GM12892 (cell line): ENCODE results near the gene CFAP46.

Source experiments
- DNase-seq: peaks from one replicate; pipeline ENCODE4 v3.0.0; 2011; ENCODE audit not compliant: insufficient read length
- FAIRE-seq: peaks from 2 replicates; lab custom pipeline; 2011; peaks lifted over from hg19 to GRCh38; lab: Jason Lieb, UNC
- POLR2A ChIP-seq: IDR thresholded peaks from 2 replicates; pipeline ENCODE4 v1.6.1; 2011; ENCODE audit warnings: low read depth, low read length, control low read depth
- POLR2AphosphoS5 ChIP-seq: IDR thresholded peaks from 2 replicates; pipeline ENCODE4 v1.6.1; 2011; ENCODE audit warnings: low read depth, low read length, control low read depth
- TAF1 ChIP-seq: IDR thresholded peaks from 2 replicates; pipeline ENCODE4 v1.6.1; 2011; ENCODE audit warnings: low read depth, mild to moderate bottlenecking, control low read depth, low read length, borderline replicate concordance

CFAP46 gene

GRCh38 chr10:132836832-132837540, 105.4 kb downstream of the CFAP46 start:
- TF ChIP-seq POLR2A (no peak), POLR2AphosphoS5 (no peak), TAF1 (no peak)
- DNase-seq (peak; percentile 50), FAIRE-seq (no peak)

DNA sequence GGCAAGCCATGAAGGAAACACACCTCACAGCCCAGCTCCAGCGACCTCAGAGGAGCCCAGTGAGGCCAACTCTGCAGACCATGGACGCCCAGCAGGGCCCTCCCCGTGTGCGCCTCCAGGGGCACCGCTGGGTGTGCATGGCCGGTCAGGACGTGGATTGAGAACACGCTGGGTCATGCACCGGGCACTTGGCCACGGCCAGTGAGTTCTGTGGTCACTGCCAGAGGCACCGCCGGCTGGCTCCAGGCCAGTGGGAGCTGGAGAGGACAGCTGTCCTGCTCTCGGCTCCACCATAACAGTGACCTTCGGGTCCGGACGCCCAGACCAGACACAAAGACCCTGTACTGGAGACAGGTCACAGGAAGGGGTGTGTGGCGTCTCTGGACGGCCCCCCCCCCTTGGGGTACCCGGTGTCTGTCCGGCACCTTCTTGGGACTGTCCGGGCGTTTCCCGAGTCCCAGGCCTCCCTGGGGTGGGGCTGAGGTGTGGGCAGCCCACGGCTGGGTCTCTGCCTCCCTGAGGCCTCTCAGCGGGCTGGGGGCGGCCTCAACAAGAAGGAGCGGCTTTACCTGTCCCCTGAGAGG, 106.0 kb downstream of the CFAP46 start:
- DNase-seq (no peak), FAIRE-seq (no peak)
- TF ChIP-seq POLR2AphosphoS5 (no peak), POLR2A (no peak), TAF1 (no peak)

GRCh38 chr10:132835848-132836233, 106.5 kb downstream of the CFAP46 start:
- FAIRE-seq (no peak), DNase-seq (no peak)
- TF ChIP-seq TAF1 (no peak), POLR2AphosphoS5 (no peak), POLR2A (no peak)

DNA sequence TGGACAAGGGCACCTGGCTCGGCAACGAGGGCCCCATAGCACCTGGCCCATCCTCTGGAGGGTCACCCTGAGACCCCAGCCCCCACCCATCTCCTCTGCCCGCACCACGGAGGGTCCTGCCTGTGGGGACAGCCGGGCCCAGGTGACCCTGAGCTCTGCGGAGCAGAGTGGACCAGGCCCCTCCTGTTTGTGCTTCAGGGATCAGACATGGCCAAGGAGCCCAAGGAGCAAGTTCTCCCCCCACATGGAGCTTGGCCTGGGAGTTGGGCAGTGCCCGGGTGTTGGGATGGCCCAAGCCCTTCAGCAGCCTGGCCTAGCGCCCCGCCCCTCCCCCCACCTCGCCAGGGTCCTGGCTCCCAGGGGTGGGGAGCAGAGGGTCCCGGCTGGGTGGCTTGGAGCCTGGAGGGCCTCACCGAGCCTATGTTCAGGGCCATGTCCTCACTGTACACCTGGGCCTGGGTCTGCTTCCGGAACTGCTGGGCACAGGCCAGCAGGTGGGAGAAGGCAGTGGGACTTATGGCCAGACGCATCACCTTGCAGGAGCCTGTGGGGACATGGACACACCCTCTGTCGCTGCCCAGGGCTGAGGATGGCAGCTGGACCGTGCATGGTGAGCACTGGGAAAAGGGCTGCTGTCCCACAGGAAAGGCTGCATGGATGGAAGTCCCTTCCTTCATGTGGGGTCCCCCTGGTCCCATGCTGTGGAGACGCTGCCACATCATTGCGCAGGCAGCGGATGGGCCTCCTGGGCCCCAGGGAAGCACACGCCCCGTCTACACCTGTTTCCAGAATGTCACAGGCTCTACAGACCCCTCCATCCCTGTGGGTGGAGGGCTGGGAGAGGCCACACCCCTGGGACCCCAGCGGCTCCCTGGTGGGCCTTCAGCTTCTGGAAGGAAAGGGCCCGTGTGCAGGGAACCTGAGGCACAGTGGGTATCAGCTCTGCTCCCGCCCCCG, 107.2 kb downstream of the CFAP46 start:
- TF ChIP-seq TAF1: no peak
- TF ChIP-seq POLR2AphosphoS5: no peak
- TF ChIP-seq POLR2A: no peak
- DNase-seq (no peak), FAIRE-seq (no peak)

DNA sequence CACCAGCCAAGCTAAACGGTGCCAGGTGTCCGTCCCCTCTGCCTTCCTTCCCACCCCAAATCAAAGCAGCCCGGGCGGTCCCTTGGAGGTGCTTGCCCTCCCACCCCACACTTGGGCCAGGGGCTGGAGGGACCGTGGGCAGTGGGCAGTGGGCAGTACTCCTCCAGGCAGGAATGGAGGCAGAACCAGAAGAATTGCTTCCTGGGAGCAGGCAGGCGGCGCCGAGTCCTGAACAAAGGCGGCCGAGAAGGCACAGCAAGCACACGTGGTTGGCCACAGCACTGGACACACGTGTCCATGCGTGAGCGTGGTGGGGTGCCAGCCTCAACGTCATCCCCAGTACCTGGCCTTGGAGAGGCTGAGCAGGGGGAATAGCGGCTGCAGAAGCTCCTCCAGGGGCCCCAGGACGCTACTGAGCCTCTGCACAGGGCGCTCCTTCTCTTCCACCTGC, 108.0 kb downstream of the CFAP46 start:
- FAIRE-seq (no peak), DNase-seq (no peak)
- TF ChIP-seq POLR2AphosphoS5 (no peak), TAF1 (no peak), POLR2A (no peak)

GRCh38 chr10:132833421-132834111, 108.8 kb downstream of the CFAP46 start:
- no peak for DNase-seq
- FAIRE-seq: no peak
- TF ChIP-seq POLR2A: no peak
- TF ChIP-seq POLR2AphosphoS5: no peak
- TF ChIP-seq TAF1: no peak

GRCh38 chr10:132832186-132832969, 110.0 kb downstream of the CFAP46 start:
- TF ChIP-seq POLR2AphosphoS5 (no peak), TAF1 (no peak), POLR2A (no peak)
- no peak for DNase-seq
- no peak for FAIRE-seq

DNA sequence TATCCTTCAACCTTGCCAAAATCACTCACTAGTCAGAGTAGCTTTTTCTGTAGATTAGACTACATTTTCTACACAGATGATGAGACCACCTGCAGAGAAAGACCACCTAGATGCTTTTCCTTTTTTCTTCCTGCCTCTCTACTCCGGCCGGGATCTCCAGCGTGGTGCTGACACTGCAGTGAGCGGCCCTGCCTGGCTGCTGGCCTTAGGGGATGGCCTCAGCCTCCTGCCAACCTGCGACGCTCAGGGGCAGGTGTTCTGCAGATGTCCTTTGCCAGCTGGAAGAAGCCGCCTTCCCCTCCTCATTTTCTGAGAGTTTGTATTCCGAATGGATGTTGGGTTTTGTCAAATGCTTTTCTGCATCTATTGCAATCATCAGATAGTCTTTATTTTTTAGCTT, 113.0 kb downstream of the CFAP46 start:
- no peak for FAIRE-seq
- TF ChIP-seq POLR2AphosphoS5 (no peak), POLR2A (no peak), TAF1 (no peak)
- no peak for DNase-seq

DNA sequence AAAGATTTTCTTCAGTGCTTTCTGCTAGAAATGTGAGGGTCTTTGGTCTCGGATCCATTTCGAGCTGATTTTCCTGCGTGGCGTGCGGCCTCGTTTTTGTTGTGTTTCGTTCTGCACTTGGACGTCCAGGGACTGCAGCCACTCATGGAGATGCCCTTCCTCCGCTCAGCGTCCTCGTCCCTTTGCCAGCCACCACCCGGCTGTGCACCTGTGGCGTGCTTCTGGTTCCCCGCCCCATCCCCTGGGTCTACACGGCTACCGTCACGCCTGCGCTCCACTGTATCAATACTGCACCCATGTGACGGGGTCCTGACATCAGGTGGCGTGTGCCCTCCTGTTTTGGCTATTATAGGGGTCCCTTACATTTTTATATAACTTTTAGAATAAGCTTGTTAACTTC, 113.7 kb downstream of the CFAP46 start:
- DNase-seq (no peak), FAIRE-seq (no peak)
- TF ChIP-seq POLR2AphosphoS5 (no peak), POLR2A (no peak), TAF1 (no peak)
